Measurements from ENCODE around the gene LY6G6C.
A peak's percentile ranks its signal among the peaks of the same experiment; 100 is the strongest.
"Not testable (repeated sequence)": the region's sequence is repeated elsewhere in the genome, so short reads cannot be mapped to it uniquely, and the experiment has no call there.

LY6G6C gene

DNA sequence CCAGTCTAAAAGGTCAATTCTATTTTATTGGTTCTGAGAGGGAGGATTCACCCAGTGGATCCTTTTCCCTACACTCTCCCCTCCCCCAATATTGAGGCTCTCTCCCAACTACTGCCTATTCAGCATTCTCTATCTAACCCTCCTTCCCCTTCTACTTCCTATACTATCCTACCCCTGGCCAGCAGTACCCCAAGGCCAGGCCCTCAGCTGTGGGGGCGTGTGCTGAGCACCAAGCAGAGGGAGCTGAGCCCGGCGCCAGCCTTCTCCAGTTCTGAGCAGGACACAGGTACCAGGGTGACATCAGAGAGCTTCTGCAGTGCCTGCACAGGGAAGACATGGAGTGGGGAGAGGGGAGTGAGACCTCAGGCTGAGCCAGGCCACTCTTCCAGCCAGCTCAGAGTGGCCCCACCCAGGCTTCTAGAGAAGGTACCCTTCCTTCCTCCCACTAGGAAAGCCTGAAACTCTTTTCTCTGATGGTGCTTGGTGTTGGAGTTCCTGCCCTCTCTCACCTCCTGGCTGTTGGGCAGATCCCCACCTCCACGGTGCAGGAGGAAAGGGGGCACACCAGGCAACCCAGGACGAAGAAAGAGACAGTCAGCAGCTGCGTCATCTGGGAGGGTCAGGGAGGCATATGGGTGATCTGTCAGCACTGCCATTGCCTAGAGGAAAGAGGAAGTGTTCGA lies 5.6 kb upstream of the LY6G6C start:
- no peak for DNase-seq (ENCODE audit: low spot score)

DNA sequence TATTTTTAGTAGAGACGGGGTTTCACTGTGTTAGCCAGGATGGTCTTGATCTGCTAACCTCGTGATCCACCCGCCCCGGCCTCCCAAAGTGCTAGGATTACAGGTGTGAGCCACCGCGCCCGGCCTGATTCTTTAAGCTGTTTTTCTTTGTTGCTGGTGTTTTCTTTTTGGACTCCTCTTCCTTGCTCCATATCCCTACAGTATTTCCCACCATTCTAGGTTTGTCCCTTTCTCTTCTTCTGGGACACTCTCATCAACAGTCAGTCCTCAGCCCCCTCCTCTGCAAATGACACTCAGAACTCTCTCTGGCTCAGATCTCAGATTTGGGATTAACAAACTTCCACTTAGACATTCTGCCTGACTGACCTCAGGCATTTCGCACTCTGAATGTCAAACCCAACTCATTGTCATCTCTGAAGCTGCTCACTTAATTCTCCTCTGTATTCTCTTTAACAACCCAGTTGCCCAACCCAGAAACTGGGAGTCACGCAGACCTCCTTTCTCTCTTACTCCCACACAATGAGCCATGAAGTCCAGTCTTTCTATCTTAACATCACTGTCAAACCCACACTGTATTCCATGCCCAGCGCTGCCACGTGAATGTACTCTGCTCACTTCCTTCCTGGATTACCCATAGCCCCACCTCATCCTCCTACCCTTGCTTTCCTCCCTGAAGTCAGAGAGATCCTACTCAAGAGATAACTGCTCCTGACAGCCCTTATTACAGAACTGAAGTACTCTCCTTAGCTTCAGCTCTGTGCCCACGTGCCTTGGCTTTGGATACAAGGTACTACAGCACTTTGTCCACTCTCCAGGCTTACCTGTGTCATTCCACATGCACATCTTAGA lies 4.2 kb upstream of the LY6G6C start:
- DNase-seq (ENCODE audit: low spot score), result no peak

DNA sequence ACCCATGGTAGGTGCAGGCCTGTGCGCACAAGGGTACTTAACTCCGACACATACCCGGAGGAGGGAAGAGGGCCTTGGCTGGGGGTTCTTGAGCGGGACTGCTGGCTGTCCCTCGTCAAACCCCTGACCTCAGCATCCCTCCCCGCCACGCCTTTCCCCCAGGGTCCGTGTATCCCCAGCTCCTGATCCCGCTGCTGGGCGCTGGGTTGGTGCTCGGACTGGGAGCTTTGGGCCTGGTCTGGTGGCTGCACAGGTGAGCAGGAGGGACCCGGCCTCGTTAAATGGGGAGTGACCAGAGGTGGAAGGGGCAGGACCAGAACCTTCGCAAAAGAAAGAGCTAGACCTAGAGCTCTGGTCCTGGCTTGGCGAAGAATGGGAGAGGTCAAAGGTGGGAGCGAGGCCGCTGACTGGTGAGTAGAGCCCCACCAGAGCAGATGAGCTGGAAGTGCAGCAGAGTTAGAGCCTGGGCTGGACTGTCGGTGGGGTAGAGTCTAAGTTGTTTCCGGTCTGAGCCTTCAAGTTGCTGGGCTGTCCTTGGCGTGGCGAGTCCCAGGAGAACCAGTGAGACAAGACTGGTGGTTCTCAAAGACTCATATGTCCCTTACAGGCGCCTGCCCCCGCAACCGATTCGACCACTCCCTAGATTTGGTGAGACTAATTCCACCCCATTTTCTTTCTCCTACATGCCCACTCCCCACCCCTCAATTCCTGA lies 2.6 kb upstream of the LY6G6C start:
- DNase-seq (ENCODE audit: low spot score), result no peak

DNA sequence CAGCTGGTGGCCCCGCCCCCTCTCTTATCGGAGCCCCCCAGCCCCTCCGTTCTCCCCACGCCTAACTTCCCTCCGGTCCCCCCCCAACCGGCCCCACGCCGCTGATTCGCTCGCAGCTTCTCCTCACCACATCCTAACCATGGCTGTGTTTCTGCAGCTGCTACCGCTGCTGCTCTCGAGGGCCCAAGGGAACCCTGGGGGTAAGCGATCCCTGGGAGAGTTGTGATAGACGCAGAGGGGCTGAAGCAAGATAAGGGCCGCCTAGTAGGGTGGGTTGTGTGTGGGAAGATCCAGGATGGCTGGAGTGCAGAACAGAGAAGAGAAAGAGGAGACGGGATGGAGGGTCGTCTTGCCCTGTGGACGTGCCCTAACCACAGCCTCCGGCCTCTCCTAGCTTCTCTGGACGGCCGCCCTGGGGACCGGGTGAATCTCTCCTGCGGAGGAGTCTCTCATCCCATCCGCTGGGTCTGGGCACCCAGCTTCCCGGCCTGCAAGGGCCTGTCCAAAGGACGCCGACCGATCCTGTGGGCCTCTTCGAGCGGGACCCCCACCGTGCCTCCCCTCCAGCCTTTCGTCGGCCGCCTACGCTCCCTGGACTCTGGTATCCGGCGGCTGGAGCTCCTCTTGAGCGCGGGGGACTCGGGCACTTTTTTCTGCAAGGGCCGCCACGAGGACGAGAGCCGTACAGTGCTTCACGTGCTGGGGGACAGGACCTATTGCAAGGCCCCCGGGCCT lies 1.9 kb upstream of the LY6G6C start, which contains the start of gene MPIG6B:
TSS of gene MPIG6B (plus strand) at position 129 of the 735 bp plus-strand sequence. CDS start at position 140, 11 bp downstream.
- no peak for DNase-seq (ENCODE audit: low spot score)

DNA sequence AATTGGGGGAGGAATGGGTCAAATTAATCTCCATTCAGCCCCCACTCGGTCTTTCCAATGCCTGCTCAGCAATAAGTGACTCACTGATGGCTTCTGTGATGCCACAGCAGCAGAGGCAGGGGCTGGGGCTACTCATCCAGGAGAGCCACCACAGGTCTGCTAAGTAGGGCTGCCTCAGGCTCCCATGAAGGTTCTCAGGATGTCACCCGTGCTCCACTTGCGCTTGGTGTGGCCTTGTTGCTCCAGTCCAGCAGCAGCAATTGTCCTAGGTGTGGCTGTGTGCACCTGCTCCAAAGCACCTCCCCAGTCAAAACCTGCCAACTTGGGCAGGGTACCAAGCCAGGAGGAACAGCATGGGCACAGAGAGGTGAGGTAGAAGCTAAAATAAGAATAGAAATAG lies 627 bp upstream of the LY6G6C start:
- DNase-seq (ENCODE audit: low spot score), result no peak

DNA sequence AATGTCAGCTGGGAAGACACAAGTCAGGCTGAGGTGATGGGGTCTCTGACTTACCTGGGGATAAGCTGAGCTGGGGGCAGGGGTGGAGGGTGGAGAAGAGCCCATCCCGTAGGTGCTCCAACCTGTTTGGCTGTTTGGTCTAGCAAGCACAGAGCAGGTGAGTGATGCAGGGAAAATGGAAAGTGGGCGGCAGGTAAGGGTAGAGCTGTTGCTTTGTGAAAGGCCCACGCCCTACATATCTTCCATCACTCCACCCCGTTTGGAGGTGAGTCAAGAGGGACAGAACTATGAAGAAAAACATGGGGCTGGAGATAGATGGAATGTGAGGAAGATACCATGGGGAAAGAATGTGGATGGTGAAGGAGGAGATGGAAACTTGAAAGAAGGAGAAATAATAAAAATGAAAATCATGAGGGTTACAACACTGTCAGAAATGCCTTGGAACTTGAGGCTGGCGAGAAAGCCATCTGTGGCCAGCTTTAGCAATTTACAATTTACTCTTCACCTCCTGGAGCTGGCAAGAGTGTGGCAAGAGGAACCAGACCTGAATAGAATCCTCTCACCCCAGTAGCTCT lies 1.3 kb downstream of the LY6G6C start:
- DNase-seq (ENCODE audit: low spot score), result no peak

GRCh38 chr6:31719001-31719400 lies 2.5 kb downstream of the LY6G6C start:
- no peak for DNase-seq (ENCODE audit: low spot score)

DNA sequence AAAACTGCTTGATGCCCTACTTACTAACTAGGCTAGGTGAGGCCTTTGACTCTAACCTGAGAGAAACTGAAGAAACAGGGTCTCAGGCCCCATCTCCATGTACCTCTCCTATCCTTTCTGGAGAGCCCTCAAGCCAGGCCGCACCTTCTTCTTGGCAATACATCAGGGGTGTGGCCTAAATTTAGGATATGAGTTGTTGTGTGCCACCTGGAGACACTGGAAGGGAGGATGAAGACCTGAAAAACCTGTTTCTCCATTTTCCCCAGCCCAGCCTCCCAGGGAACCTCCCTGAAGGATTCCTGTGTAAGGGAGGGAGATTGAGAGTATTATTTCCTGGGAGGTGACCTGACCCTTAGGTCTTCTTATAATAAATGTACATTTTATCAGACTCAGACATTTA lies 3.3 kb downstream of the LY6G6C start:
- no peak for DNase-seq (ENCODE audit: low spot score)

- DNase-seq (ENCODE audit: low spot score), result no peak
Measured at GRCh38 chr6:31717499-31718222, 3.9 kb downstream of the LY6G6C start.

- DNase-seq (ENCODE audit: low spot score), result no peak
Measured at GRCh38 chr6:31715022-31715958, 6.3 kb downstream of the LY6G6C start, which contains the start of gene LY6G6D. LY6G6D (plus strand) TSS chr6:31715348; CDS start chr6:31715356, 8 bp downstream.

GRCh38 chr6:31713991-31714684 lies 7.4 kb downstream of the LY6G6C start:
- peak; percentile 95 for DNase-seq (ENCODE audit: low spot score)

DNA sequence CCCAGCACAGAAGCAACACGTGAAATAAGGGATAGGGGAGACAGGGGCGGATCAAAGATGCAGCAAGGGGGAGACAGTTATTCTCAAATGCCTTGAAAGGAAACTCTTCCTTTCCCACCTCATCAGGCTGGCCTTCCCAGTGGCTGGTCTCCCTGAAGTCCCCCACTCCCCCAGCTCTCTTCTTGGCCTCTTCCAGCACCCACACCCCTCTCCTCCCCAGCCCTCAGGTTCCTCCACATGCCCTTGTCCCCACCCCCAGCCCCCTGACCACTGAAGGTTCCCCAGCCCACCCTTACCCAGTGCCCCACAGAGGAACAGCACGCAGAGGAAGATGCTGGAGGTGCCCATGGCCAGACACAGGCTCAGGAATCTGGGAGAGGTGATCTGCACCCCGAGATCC lies 8.1 kb downstream of the LY6G6C start:
- no peak for DNase-seq (ENCODE audit: low spot score)

- peak; percentile 74 for DNase-seq (ENCODE audit: low spot score)
Measured at GRCh38 chr6:31712296-31712695, 9.2 kb downstream of the LY6G6C start.

DNA sequence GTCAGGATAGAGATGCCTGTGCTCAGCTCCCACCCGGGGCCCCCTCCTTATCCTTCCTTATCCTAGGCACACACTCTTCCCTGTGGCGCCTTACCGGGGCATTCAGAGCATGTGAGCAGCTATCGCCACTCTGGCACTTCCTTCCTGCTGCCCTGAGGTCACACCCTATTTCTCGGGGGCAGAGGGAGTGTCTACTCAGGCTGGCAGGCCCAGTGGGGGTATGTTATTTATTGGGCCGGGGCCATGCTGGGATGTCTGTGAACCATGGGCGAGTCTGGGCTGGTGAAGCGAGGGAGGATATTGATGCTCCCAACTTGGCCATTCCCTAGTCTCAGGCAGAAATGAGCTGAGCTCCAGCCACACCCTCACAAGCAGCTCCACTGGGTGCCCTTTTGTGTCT lies 10.3 kb downstream of the LY6G6C start:
- no peak for DNase-seq (ENCODE audit: low spot score)

DNA sequence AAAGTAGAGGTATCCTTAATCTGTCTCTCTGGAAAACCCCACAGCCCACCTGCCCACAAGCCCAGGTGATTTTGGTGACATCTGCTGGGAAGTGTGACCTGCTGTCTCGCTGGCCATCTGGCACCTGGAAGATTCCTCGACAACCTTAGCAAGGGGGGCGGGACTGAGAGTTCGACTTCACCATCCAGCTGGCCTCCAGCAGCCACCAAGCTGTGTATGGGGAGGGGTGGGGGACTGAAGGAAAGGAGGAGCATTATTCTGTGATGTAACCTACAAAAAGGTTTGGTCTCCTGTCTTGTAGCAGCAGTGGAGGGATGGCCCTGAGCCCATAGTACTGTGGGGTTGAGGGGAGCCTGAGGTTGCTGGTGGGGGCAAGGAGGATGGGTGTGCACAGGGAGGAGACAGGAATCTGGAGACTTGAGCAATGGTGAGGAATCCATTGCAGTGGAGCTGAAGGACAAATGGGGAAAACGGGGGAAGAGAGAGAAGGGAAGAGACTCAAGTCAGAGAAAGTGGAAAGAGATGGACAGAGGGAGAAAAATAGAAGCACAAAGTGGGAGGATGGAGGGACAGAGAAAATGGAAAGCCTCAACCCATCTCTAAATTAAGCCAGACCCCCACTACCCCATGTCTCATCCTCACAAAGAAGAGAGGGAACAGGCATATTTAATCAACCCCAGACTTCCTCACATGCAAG lies 10.9 kb downstream of the LY6G6C start:
- no peak for DNase-seq (ENCODE audit: low spot score)

DNA sequence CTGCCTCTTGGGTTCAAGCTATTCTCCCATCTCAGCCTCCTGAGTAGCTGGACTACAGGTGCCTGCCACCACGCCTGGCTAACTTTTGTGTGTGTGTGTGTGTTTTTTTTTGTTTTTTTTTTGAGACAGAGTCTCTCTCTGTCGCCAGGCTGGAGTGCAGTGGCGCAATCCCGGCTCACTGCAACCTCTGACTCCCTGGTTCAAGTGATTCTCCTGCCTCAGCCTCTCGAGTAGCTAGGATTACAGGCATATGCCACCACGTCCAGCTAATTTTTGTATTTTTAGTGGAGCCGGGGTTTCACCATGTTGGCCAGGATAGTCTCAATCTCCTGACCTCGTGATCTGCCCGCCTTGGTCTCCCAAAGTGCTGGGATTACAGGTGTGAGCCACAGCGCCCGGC lies 12.4 kb downstream of the LY6G6C start:
- DNase-seq (ENCODE audit: low spot score), result not testable (repeated sequence)

DNA sequence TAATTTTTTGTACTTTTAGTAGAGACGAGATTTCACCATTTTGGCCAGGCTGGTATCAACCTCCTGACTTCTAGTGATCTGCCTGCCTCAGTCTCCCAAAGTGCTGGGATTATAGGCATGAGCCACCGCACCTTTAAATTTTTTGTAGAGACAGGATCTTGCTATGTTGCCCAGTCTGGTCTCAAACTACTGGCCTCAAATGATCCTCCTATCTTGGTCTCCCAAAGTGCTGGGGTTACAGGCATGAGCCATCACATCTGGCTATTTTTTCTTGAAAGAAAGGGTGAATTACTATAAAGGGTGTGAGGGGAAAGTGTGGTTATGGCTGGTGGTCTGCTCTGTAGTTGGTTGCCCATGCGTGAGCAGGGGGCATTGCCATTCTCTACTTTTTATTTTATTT lies 13.3 kb downstream of the LY6G6C start:
- DNase-seq (ENCODE audit: low spot score), result no peak

- DNase-seq (ENCODE audit: low spot score), result no peak
Measured at GRCh38 chr6:31707701-31708100, 13.8 kb downstream of the LY6G6C start.

DNA sequence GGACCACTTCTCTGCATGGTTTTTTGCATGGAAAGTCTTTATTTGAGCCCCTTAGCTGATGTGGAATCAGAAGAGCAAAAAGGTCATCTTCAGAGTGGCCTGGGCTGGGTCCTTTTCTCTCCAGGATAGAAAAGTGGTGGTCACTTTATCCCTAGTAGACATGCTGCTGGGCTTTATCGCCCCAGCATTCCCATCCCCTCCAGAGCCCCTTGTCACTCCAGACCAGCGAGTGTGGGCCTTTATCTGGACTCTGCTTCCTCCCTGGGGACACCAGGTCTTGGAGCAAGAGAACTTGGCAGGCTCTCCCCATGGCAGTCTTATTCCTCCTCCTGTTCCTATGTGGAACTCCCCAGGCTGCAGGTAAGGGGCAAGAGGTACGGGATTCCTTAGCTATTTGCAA lies 14.9 kb downstream of the LY6G6C start, which contains the start of gene LY6G6F:
TSS of gene LY6G6F (plus strand) at position 268 of the 400 bp plus-strand sequence. CDS start at position 309, 41 bp downstream.
- DNase-seq (ENCODE audit: low spot score), result no peak

Data from SW480 (cell line).